ENCODE results near the gene TGFBR1.

The TGFBR1 gene

DNA sequence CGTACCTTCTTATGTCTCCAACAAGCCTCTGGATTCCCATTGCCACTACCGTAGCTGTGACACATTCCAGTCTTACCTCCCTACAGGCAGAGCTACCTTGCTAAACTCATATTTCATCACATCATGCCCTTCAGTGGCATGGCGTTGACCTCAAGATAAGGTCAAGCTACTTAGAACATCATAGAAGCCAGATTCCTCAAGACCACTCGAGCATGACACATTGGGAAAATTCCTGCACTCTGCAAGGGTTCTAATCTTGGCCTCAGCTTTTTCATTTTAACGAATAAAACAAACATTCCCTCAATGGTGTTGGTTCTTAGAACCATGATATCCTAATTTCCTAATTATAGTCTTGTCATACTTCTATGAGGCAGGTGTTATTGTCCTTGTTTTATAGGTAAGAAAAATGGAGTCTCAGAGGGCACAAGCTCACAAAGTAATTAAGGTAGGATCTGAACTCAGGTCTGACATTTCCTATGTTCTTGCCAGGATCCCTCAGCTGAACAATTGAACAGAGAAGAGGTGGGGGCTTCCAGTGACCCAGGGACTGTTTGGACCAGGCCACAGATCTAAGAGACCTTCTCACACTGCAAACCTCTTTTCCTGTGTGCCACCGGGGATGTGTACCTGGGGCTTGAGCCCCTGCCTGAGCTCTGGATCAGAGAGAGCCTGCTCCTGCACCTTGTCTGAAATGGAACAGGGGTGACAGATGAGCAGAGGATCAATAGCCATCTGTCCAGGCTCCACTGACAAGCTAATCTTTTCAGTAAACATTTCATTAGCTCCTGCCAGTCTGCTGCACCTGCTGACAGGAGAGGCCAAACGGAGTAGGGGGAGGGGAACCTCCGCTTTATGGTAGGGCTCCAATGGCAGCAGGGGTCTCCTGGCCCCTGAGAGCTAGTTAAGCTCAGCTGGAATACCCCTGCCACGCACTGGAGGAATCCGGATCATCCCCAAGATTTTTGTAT lies 67.5 kb downstream of the TGFBR1 start:
- no peak for DNase-seq

- no peak for DNase-seq
Measured at GRCh38 chr9:99173570-99174504, 68.9 kb downstream of the TGFBR1 start.

DNA sequence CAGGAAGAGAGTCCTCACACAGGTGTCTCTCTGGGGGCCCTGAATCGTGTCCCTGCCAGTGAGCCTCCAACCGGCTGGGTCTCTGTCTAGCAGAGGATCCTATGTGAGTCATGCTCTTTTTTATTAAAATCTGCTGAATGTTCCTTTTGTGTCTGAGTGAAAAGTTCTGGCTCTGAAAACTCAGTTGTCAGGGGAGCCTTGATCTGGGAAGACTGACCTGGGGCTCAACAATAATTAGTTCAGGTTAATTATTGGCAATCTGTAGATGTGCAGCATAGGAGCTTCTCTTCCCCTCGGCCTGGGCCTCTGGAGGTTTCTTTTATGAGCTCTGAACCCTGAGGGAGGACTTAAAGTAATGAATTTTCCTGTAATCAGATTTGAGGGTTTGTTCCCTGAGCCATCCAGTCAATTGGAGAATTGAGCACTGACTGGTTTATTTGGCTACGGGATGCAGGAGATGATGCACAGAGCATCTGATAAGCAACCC lies 71.7 kb downstream of the TGFBR1 start:
- DNase-seq, result no peak

- no peak for DNase-seq
Measured at GRCh38 chr9:99177576-99178366, 72.9 kb downstream of the TGFBR1 start.

- no peak for DNase-seq
Measured at GRCh38 chr9:99178912-99179872, 74.3 kb downstream of the TGFBR1 start.

DNA sequence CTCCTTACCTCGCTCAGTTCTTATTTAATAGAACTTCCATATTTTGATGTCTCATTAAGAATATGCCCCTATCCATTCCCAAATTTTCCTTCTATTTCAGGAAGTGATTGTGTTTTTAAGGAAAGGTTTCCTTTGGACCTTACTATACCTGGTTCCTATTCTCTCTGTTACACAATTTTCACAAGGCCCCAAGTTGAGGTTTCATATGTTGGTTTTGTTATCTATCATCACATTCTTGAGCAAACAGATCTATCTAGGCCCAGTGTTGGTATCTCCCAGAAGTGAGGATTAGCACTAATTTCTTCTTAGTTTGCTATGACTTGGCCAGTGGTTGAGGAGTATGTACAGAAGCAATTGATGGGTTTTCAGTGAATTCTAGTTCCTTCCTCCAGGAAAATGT lies 75.3 kb downstream of the TGFBR1 start:
- no peak for DNase-seq

- DNase-seq, result no peak
Measured at GRCh38 chr9:99180662-99181061, 75.7 kb downstream of the TGFBR1 start.

- no peak for DNase-seq
Measured at GRCh38 chr9:99181206-99181605, 76.3 kb downstream of the TGFBR1 start.

DNA sequence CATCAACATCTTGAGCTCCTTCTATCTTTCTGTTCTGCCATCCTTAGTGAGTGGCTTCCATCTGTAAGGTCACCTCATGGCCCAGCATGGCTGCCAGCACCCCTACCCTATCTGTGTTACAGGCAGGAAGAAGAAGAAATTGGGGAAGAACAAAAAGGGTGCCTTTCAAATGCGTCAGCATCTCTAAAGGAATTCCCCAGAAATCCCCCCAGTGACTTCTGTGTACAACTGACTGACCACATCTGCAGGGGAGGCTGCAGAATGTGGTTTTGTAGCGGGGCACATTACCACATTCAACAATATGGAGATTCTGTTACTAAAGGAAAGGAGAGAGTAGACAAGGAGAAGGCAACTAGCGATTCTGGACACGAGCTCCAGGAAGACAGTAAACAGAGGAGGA lies 76.7 kb downstream of the TGFBR1 start:
- no peak for DNase-seq

DNA sequence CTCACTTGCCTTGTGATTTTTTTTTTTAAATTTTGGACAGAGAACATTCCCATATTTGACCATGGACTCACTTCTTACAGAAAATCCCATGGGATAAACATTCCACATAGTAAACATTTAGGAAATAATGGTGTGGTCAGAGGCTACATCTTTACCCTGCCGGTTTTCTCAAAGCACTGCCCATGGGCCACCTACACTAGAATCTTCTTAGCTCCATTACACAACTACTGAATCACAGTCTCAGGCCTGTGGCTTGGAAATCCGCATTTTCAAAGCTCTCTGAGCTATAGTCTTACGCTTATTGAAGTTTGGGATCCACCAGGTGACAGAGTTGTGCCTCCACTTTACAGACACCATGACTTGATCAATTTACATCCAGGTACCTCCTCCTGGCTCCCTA lies 77.4 kb downstream of the TGFBR1 start:
- no peak for DNase-seq

DNA sequence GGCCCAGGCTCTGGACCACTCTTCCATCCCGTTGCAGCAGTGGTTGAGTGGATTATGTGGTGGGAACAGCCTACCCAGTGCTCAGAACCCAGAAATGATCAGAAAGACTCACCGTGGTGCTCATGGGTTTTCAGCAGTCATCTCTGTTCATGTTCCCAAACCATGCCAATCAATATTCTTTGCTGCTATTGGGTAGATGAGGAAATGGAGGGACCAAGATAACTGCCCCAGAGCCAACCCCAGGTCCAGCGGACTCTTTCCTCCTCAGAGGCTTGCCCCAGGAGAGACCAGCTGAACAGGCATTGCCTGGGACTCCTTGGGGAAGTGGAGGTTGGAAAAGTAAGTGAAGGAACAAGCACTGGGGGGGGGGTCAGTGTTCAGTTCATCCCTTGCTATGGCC lies 78.7 kb downstream of the TGFBR1 start:
- DNase-seq, result no peak

DNA sequence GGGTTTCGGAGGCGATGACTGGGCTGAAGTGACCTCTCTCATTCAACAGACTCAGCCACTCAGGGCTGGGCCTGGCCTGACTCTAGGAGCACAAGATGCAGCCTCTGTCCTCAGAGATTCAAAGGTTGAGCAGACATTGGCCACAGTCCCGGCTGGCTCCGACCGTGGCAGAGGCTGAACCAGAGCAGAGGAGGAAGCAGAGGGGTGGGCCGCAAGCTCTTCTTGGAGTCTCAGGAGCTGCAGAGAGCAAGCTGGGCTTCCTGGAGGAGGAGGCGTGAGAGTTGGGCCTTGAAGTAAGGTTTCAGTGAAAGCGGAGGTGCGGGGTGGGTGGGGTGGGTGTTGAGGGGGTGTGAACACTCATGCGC lies 79.2 kb downstream of the TGFBR1 start:
- DNase-seq, result no peak

DNA sequence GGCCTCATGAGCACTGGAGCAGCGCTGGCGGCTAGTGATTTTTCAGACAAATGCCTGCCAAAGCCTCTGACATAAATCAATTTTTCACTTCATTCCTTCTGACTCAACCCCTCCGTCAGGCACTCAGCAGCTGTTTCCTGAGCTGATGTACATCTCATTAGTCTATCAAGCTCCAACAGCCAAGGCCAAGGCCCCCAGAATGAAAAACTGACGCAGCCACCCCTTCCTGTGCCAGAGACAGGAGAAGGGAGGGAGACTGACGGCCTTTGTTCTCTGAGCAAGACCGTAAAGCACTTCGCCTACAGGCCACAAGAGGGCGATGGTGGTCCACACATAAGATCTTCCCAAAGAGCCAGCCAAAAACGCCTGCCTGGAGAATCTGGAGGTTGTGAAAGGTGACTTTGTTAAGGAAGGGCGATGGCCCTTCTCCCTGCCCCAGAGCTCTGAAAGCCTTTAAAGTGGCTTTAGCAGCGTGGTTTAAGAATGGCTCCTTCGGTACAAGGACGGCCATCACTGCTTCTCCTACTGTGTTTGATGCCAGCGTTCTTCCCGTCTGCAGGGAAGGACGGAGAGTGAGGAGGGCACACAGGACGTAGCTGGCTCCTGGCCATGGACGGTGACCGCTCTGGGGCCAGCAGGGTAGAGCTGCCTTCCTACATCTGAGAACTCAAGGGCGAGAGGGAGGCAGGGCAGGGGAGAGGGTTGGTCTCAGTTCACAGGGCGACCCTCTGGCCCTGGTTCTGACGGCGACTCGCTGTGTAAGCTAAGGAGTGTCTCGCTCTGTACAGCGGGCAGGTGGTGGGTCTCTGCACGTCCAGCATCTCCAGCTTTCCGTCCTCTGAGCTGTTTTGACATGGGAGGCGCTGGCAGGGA lies 79.8 kb downstream of the TGFBR1 start:
- DNase-seq, result peak; percentile 54 to 56

DNA sequence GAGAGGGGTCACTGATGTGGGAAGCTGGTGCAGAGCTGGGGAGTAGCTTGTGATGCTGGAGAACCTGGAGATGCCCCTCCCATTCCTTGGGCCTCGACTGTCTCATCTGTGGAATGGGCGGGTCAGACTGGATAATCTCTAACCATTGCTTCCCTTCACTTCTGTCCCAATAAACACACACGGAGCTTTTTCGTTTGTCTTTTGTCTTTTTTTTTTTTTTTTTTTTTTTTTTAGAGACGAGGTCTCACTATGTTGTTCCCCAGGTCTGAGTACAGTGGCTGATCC lies 80.4 kb downstream of the TGFBR1 start:
- DNase-seq, result no peak

- no peak for DNase-seq
Measured at GRCh38 chr9:99185934-99186333, 81.0 kb downstream of the TGFBR1 start.

DNA sequence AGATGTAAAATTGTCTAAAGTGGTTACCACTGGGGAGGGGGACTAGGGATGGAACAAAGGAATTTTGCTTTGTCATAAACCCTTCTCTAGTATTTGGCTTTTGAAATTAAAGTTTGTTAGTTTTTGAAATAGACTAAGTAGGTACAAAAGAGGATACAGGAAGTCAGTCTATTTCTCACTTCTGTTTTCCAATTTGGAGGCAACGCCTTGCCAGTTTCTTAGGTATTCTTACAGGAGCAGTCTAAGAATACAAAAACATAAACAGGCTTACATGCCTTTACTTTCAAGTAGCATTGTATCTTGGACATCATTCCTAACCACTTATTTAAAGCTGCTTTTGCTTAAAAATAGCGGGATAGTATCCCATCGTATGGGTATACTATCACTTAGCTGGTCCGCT lies 82.4 kb downstream of the TGFBR1 start:
- DNase-seq, result no peak

GRCh38 chr9:99189186-99189585 lies 84.3 kb downstream of the TGFBR1 start:
- no peak for DNase-seq

GRCh38 chr9:99189887-99190596 lies 85.1 kb downstream of the TGFBR1 start:
- no peak for DNase-seq

- DNase-seq, result no peak
Measured at GRCh38 chr9:99190597-99191283, 85.8 kb downstream of the TGFBR1 start.
